Hematopoietic multipotent progenitor cell treated with erythropoietin and hydrocortisone succinate and interleukin-3 and kit ligand, for 4 days (in vitro differentiated cells): ENCODE data around the gene GADD45G.
A peak's percentile ranks its signal among the peaks of the same experiment; 100 is the strongest.

ENCODE experiments used
- DNase-seq: peaks from one replicate; pipeline ENCODE4 v3.0.0-alpha.2; 2015

The GADD45G gene

GRCh38 chr9:89592963-89593726, 11.7 kb upstream of the GADD45G start:
- peak; percentile 20 for DNase-seq

GRCh38 chr9:89593727-89594427, 10.9 kb upstream of the GADD45G start:
- peak; percentile 86 for DNase-seq

GRCh38 chr9:89594811-89595550, 9.8 kb upstream of the GADD45G start:
- DNase-seq: no peak

DNA sequence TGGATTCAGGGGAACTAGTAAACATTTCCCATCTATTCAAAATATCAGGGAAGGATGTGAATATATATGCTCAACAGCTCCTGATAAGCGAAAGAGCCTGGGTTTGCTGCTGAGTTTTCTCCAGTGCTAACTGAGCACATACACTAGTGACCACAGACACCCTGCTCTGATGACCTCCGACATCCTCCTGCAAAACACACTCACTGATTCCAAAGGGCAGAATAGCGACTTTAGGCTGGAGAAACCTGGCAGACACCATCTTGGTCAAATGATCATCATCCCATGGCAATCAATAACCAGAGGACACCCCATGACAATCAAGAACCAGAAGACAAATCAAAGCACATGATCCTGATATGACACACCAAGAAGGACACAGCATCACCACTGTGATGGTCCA, 9.2 kb upstream of the GADD45G start:
- no peak for DNase-seq

GRCh38 chr9:89596937-89597555, 7.8 kb upstream of the GADD45G start:
- no peak for DNase-seq

- peak; percentile 80 for DNase-seq
These were observed 7.0 kb upstream of the GADD45G start for GRCh38 chr9:89597711-89598362.

DNA sequence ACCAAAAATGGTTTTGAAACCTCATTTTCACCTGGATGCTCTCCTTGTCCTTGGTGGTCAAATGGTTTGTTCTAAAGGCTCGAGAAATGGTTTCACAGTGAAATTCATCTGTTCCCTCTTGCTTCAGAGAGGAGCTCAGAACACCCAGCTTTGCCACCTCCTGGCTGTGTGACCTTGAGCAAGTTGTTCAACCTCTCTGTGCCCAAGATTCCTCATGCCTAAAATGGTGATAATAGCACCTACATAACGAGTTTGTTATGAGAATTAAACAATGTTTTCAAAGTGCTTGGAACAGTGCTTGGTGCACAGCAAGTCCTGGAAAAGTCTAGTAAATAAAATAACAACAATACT, 6.5 kb upstream of the GADD45G start:
- no peak for DNase-seq

GRCh38 chr9:89598926-89599325, 5.9 kb upstream of the GADD45G start:
- DNase-seq: no peak

- DNase-seq: no peak
These were observed 4.0 kb upstream of the GADD45G start for GRCh38 chr9:89600831-89601230.

GRCh38 chr9:89601306-89601705, 3.5 kb upstream of the GADD45G start:
- no peak for DNase-seq

DNA sequence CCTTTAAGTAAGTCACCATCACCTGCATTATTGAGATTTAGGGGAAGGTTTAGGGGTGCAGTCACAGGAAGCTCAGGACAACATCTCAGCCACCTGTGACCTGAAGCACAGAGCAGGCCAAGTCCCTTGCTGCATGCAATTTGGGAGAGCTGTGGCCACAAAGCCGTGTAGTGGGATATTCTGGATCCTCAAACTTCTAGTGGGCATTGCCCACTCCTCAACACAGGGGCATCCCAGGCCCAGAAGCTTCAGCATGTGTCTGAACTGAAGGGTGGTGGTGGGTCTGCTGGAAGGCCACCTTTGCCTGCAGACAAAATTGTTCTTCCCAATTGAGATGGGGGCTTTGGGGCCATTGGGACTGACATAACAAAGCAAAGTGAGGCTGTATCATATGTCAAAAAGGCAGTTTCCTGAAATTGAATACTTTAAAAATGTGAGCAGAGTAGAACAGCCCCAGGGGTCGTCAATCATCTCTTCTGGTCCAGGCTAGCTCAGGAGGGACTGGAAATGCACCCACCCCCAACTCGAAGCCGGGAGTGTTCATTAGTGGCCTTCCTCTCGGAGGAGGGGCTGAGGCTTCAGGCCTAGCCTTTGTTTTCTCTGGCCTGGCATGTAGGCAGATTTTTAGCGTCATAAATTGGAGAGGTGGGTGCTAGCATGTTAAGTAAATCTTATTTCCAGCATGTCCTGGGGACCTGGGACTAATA, 2.8 kb upstream of the GADD45G start:
- no peak for DNase-seq

DNA sequence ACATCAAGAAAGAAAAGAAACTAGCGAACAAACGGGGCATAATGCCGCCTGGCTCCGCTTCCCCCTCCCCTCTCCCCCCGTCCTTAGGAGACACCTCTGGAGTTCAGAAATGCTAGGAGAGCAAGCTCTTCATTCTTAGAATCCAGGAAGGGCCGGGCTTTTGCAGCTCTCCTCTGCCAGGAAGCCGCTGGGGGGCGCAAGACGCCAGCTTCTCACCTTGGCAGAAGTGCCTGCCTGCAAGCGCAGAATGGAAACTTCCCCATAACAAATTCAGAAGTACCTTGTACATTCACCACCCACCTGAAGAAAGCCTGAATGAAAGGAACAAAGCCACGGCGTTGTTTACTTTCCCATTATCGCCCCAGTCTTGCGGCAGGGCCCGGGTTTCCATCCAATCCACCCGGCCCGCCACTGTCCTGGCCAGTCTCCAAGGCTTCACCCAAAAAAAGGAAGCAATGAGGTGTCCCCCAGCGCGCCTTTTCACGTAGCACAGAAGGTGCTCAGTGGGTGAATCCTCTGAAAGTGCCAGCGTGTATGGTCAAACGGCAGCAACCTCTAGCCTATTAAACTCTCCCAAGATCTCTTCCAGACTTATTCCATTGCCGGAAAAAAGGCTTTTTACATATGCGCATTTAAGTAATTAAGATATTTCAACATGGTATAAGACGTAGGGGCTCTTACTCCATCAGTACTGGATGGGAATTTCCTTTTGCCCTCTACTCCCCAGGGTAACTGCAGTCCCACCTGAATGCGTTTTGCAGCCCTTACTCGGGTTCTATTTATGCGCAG, 1.6 kb upstream of the GADD45G start:
- DNase-seq: peak; percentile 93

- peak; percentile 75 for DNase-seq
These were observed 796 bp upstream of the GADD45G start for GRCh38 chr9:89603767-89604665.

- peak; percentile 64 for DNase-seq
These were observed 745 bp downstream of the GADD45G start for GRCh38 chr9:89605465-89606048.

DNA sequence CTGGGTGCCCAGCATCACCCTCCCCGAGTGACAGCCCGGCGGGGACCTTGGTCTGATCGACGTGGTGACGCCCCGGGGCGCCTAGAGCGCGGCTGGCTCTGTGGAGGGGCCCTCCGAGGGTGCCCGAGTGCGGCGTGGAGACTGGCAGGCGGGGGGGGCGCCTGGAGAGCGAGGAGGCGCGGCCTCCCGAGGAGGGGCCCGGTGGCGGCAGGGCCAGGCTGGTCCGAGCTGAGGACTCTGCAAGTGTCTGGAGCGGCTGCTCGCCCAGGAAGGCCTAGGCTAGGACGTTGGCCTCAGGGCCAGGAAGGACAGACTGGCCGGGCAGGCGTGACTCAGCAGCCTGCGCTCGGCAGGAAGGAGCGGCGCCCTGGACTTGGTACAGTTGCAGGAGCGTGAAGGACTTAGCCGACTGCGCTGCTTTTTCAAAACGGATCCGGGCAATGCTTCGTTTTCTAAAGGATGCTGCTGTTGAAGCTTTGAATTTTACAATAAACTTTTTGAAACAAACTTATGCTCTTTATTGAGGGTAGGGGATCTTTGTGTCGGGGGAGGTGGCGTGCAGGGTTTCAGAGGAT, 1.3 kb downstream of the GADD45G start:
- peak; percentile 82 for DNase-seq

- DNase-seq: peak; percentile 94
These were observed 2.0 kb downstream of the GADD45G start for GRCh38 chr9:89606624-89607311.

DNA sequence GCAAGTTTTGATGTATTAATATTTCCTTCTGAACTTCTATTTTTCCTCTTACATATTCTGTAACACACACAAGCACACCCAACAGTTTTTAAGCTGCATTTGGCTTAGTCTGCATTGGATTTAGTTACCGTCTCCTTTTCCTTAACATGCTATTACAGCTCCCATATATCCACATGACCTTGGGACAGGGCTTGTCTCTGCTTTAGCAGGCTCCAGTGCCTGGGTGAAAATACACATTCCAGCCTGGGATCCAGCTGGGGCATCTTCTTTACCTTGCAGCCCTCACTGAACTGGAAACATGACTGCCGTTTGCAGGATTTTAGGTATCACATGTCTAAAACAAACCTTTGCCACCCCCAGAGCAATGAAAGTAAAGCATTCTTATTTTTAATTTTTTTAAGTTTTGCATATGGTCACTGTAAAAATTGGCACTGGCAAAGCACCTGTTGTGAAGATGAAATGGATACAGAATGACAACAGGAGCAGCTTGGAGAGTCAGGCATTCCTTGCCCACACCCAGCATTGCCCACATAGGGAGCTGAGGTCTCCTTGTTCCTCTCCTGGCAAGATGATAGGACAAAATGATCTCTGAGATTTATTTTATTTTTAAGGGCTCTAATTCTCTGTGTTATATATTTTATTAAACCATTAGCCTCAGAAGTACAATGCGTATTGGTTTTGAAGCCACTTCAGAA, 4.0 kb downstream of the GADD45G start:
- DNase-seq: no peak

DNA sequence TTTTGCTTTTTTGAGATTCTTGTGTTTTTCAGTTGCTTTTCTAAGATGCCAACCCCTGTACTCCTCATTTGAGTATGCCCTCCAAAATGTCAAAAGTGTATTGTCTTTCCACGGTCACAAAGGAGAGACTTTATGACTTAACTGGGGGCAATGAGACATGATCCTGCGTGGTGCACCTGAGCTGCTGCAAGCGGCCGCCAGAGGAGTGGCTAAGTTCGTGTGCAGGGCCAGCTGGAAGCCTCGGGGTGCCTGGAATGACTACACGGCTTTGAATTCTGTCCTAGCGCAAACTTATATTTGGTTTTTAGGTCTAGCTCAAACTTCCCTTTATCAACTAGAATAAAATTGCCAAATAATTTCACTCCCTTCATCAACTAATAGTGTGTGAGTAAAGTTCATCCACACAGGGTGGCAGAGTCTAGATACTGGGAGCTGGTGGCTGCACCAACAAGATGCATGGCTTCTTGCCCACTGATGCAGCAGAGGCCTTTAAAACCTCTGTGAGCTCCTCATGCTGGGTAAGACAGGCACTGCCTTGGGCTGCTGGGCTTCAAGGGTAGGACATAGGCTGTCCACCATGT, 4.7 kb downstream of the GADD45G start:
- DNase-seq: no peak
